Suprapubic skin (tissue), 4 donors: ENCODE measurements around the gene NAT14.

Experiments
- EP300 ChIP-seq: sonication (generic); formaldehyde crosslinking; IDR thresholded peaks from one replicate; pipeline ENCODE4 v1.6.1; 2017; ENCODE audit warnings: antibody characterized with exemption
- POLR2A ChIP-seq, 2 donors: fragments of 450-650 bp; IDR thresholded peaks; one replicate each; pipeline ENCODE4 v1.6.1; 2017; ENCODE audit warnings: antibody characterized with exemption in 2 of 2, mild to moderate bottlenecking in 2 of 2, moderate library complexity in 2 of 2
- POLR2AphosphoS5 ChIP-seq, 3 donors: sonication (generic); formaldehyde crosslinking; IDR thresholded peaks; one replicate each; pipeline ENCODE4 v1.6.1; 2017; ENCODE audit warnings: antibody characterized with exemption in 3 of 3
- TF ChIP-seq, protein P1 (sequence below), 2 donors: fragments of 200-600 bp in 1 of 2; fragments of 450-650 bp in 1 of 2; sonication (generic) in 1 of 2; IDR thresholded peaks; one replicate each; pipeline ENCODE4 v1.5.1; 2016 to 2019; ENCODE audit warnings: antibody characterized with exemption in 2 of 2, mild to moderate bottlenecking in 1 of 2, moderate library complexity in 1 of 2

DNA sequence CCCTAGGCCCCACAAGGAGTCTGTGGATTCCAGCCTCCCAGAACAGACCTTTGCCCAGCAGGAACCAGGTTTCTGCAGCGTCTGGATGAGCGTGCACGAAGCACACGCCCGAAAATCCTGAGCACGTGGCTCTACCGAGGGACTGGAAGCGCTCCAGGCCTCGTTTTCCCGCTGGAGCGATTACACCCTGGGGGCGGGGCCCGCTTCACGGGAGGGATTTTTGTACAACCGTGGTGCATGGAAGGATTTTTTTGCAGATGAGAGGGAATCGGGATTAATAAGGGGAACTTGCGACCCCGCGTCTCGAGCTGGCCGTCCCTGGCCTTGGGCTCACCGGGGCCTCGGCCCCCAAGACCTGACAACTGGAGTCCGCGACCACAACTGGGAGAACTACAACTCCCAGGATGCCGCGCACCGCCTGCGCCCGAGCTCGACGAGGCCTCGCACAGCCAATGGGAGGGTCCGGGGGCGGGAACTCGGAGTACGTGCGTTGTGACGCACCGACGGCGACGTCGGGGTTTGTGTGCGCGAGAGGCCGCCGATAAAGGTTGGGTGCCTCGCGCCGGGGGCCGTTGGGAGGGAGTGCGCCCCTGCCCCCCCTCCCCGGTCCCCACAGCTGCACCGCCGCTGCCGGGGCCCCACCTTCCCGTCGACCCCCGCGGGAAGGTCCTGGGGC is 8.8 kb upstream of the NAT14 start, which contains the start of gene ZNF628:
- TF ChIP-seq POLR2A (IDR thresholded peaks at IDR 0.05) = peak in 1 of 2 donors; percentile 56
- TF ChIP-seq, protein P1, sequence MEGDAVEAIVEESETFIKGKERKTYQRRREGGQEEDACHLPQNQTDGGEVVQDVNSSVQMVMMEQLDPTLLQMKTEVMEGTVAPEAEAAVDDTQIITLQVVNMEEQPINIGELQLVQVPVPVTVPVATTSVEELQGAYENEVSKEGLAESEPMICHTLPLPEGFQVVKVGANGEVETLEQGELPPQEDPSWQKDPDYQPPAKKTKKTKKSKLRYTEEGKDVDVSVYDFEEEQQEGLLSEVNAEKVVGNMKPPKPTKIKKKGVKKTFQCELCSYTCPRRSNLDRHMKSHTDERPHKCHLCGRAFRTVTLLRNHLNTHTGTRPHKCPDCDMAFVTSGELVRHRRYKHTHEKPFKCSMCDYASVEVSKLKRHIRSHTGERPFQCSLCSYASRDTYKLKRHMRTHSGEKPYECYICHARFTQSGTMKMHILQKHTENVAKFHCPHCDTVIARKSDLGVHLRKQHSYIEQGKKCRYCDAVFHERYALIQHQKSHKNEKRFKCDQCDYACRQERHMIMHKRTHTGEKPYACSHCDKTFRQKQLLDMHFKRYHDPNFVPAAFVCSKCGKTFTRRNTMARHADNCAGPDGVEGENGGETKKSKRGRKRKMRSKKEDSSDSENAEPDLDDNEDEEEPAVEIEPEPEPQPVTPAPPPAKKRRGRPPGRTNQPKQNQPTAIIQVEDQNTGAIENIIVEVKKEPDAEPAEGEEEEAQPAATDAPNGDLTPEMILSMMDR (IDR thresholded peaks at IDR 0.05) = no peak
- TF ChIP-seq EP300 = no peak
- TF ChIP-seq POLR2AphosphoS5 (IDR thresholded peaks at IDR 0.05) = no peak
